GM19025 (cell line): Measurements from ENCODE around the gene GPR152.

Experiments used
- ATAC-seq: cut with Tn5 transposase; IDR thresholded peaks from one replicate; pipeline ENCODE4 v1.9.1; 2021; ENCODE audit warnings: mild to moderate bottlenecking, low read depth, moderate library complexity; ENCODE audit not compliant: unreplicated experiment

The GPR152 gene, protein sequence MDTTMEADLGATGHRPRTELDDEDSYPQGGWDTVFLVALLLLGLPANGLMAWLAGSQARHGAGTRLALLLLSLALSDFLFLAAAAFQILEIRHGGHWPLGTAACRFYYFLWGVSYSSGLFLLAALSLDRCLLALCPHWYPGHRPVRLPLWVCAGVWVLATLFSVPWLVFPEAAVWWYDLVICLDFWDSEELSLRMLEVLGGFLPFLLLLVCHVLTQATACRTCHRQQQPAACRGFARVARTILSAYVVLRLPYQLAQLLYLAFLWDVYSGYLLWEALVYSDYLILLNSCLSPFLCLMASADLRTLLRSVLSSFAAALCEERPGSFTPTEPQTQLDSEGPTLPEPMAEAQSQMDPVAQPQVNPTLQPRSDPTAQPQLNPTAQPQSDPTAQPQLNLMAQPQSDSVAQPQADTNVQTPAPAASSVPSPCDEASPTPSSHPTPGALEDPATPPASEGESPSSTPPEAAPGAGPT

DNA sequence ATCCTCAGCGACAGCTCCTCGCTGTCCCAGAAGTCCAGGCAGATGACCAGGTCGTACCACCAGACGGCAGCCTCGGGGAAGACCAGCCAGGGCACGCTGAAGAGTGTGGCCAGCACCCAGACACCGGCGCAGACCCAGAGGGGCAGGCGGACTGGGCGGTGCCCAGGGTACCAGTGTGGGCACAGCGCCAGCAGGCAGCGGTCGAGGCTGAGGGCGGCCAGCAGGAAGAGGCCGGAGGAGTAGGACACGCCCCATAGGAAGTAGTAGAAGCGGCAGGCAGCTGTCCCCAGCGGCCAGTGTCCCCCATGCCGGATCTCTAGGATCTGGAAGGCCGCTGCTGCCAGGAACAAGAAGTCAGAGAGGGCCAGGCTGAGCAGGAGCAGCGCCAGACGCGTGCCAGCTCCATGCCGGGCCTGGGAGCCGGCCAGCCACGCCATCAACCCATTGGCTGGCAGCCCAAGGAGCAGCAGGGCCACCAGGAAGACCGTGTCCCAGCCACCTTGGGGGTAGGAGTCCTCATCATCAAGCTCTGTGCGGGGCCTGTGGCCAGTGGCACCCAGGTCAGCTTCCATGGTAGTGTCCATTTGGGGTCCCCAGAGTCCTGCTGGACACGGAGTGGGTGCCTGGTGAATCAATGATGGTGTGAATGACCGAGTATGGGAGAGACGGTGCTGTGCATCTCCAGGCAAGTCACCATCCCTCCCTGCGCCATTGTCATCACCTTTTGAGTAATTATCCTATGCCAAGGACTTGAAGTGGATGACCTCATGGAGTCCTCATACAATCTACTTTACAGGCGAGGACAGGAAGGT lies at the start of gene GPR152:
TSS of gene GPR152 (minus strand) at position 589 of the 812 bp plus-strand sequence. CDS start at position 584, 5 bp downstream.
- ATAC-seq = no peak

DNA sequence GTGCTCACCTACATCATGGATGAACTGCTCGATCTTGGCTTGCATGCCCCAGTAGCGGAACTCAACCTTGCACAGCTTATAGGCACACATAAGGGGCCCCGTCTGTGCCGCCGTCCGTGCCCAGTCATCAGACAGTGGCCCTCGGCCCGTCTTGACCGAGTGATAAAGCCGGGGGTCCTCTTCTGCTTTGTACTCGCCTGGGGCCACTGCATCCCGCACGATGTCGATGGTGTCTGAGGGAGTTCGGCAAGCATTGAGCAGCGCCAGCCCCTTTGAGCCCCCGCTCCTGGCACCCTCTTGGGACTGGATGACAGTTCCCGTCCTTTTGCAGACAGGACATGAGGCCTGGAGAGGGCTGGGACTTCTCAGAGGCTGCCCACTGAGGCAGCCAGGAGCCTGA lies 49.3 kb upstream of the GPR152 start:
- ATAC-seq = no peak

DNA sequence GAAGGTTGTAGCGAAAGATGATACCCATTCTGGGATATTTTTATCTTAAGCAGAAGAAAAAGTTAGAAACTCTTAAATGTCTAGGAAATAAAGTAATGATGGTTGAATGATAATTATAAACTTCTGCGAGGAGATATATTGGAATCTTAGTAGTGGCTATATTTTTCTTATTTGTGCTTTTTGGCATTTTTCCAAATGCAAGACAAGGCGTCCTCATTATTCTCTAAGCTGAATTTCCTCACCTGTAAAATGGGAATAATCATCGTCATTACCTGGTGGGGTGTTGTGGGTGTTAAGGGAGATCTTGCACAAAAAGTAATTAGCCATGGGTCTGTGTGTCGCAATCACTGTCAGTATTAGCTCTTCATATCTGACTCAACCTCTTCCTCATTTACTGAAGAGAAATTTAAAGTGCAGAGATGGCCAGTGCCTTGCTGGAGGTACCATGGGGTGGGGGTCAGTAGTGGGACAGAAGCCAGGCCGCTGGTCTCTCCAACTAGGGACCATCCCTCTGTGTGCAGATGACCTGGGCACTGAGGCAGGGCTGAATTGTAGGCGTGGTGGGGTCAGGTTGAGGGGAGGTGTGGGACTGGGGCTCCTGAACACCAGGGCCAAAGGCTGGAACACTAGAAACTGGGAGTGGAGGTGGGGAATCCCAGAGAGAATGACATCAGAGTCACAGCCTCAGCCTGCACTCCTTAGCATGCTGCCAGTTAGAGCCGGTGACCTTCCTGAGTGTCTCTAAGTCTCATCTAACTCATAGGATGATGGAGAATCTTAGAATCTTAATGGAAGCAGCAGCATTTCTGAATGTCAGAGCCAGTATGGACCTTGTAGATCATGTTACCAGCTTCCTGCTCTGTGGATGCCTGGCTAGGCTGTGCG lies 48.5 kb upstream of the GPR152 start:
- ATAC-seq = no peak

DNA sequence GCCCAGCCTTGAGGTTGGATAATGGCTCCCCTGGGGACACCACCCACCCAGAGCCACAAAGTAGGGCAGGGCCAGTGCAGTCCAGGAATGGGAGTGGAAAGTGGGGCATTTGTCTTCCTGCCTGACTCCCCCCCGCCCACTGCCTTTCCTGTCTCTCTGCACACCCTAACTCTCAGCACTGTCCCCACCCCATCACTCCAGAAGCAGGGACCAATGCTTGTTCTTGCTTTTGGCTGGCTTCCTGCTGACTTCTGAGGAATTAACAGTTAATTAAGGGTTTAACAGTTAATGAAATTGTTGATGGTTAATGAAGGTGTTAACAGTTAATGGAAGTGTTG lies 47.9 kb upstream of the GPR152 start:
- no peak for ATAC-seq

DNA sequence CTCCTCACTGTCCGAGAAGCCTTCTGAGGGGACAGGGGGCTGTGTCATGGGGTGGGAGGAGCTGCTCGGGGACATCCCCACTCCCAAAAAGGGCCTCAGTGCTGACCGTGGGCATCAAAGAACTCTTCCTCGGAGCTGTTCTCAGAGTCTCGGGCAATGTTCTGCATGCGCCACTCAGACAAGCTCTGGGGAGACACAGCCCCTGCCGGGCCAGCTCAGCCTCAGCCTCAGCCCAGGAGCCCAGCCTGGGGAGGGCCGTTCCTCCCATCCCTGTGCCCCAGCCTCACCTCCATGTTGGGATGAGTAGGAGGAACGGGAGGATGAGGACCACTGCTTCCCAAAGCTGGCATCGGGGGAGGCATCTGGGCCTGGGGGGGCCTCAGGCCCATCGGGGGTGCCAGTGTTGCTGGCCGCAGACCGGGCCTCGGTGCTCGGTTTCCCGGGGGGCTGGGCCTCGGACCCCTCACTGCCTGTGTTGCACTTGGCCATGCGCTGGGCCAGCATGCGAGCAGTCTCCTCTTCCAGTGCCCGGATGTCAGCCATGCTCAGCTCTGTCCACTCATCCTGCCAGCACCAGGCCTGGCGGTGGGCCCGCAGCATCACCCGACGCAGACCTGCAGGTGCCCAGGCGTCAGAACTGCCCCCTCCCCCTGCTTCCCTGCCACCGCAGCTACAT lies 47.4 kb upstream of the GPR152 start:
- no peak for ATAC-seq

DNA sequence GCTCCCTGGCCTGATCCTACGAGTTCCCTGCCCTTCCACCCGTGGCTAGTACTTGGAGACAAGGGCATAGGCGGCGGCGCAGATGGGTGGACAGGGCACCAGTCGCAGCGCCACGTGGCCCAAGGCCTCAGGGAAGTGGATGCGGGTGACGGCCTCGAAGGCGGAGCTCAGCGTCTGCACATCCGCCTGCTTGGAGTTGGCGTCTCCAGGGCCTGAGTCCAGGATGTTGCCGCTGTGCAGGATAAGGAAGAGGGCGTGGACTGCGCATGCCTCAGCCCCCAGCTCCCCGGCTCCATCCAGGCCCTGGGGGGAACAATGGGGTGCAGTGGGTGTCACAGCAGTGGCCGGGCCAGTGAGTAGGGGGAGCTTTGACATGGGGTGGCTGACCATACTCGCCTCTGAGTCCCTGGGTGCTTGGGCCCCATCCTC lies 46.0 kb upstream of the GPR152 start:
- ATAC-seq = no peak

DNA sequence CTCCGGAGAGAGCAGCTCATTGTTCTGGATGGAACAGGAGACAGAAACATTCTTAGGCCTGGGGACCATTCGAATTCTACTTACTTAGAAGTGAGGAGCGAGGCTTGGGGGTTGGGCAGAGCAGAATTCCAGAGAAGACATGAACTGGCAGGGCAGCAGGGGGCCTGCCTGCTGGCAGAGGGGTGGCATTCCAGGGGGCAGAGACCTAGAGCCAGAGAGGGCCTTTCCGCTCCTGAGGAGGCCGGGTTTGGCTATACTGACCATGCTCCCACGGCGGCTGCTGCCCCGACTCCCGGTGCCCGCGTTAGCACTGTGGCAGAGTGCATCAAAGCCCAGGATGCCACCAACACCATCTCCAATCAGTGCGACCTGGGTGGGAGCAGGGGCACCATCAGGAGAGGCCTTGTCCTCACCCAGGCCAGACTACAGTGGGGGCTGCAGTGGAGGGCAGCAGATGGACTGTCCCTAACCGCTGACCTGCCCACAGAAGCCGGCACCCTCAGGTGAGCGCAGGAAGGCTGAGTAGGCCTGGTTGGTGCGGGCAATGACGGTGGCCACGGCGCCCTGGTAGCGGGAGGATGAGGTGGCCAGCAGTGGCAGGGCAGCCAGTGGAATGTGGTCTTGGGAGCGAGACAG lies 45.2 kb upstream of the GPR152 start:
- no peak for ATAC-seq

DNA sequence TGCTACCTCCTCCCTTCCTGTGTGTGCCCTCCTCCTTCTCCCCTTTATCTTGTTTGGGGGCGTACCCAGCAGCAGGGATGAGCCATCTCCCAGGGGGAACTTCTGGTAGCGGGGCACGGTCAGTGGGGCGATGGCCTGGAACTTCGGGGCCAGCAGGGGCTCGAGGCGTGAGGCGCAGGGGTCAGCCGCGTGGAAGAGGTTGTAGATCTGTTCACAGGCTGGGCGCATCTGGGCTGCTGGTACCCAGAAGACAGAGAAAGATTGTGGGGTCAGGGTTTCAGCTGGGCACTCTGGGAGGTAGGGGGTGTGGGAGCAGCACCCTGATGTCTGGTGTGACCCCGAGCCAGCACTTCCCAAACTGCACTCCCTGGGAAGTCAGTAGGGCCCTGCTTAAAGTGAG lies 43.6 kb upstream of the GPR152 start:
- ATAC-seq = no peak

DNA sequence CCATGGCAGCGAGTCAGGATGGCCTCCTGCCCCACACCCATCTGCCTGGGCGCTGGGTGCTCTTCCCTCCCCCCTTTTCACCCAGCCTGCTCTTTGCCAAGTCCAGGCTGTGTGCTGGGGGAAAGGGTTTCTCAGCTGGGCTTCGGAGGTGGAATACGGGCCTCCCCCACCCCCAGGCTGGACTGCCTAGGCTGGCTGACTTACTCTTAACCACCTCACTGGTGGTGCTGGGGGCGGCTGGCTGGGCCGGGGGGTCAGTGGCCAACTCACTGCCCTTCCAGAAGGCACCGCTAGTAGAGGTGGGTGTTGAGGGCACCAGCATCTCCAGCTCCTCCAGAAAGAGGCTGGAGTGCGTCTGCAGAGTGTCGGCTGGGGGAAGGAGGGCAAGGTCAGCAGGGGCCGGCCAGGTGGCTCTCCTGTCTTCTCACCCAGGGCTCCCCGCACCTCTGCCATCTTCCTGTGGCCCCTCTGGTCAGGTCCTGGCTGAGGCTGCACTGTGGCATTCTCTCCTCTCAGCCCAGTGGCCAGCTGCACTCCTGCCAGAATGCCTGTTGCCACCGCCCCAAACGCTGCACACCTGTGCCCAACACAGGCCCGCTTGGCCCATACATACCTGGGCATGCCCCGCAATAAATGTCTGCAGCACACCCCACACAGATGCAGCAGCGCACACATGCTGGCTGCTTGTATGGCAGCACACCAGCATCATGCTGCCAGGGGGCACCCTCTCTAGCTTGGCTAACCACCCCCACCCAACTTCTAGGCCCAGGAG lies 42.9 kb upstream of the GPR152 start:
- no peak for ATAC-seq

DNA sequence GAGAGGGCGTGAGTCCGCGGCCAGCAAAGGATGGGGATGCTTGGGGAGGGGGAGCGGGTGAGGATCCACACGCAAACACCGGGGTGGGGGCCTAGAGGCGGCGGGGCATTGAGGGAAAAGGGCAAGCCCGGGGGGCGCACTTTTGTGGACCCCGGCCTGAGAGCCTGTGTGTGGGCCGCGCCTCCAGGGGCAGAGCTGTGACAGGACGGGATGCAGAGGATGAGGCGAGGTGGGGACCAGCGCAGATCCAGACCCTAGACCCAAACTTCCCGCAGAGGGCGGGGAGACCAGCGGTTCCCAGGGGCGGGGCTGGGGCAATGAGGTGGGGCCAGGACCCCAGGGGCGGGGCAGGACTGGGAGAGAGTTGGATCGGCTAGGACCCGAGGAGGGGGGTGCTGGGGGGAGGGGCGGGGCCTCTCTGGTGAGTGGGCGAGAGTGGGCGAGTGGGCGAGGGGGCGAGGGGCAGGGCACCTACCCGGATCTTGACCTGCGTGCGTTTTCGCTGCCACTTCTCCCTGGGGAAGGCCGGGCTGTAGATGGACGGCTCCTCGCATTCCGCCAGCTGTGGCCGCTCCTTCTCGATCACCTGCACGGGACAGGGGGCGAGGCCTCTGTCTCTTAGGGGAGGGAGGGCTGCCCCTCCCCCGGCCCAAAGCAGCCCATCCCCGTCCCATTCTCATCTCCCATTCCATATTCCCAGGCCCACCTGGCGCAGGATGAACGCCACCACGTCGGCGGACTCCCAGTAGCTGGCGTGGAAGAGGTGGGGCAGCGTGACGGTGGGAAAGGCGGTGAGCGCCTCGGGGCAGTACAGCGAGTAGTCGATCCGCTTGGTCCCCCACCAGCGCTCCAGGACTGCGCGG lies 42.1 kb upstream of the GPR152 start:
- ATAC-seq = no peak

DNA sequence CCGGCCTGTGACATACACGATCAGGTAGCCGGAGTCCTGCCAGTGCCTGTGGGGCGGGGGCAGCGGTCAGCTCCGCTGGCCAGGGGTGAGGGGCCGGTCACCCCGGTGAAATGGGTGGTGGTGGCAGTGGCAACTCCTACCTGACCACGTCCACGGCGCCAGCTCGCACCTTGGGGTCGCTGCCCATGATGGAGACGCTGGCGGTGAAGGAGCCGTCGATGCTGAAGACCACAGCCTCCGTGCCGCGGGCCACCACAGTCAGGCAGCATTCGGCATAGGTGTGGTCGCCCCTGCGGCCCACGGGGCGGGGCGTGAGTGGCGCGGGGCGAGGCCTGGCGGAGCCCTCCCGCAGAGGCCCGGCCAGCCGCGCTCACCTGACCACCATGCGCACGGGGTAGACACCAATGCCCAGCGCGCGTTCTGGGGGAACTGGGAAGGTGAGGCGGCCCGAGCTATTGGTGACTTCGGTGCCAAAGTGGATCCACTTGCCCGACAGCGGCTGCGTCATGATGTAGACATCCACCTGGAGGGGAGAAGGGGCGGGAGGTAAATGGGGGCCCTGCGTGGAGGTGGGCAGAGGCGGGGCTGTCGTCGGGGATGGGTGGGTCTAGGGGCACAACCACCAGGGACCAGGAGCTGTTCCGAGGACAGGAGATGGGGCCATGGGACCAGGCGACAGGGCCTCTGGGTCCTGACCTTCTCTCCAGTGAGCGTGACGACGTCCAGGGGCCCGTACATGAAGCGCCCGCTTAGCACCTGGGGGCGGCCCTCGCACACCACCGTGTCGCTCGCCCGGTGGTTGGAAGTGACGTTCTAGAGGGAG lies 41.2 kb upstream of the GPR152 start:
- no peak for ATAC-seq

DNA sequence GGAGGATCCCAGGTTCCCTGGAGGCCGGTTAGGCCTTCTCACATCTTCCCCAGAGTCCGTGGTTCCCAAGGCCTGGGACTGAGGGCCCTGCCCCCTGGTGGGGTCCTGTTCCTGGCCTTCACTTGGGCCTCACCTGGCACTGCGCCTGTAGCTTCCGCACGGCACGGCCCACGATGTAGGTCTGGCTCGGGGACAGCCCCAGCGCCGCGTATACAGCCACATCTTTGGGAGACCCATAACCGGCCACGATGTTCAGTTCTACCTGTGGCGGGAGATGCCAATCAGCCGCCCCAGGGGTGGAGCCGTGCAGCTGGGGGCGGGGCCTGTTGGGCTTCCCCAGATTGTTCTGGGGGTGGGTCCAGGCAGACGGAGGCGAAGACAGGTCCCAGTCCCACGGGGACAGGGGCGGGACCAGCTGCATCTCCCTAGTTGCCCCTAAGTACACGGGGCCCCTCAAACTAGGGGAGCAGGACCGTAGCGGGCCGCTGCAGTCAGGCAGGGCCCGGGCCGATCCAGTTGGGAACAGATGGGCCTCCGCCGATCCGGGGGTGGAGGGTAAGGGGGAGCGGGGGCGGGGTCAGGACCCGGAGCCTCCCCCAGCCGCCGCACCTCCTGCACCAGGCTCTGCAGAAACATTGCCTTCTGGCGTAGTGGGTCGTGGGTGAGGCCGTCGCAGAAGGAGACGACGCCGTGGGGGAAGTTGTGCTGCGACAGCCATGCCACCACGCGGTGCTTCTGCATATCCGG lies 40.4 kb upstream of the GPR152 start:
- ATAC-seq = no peak

DNA sequence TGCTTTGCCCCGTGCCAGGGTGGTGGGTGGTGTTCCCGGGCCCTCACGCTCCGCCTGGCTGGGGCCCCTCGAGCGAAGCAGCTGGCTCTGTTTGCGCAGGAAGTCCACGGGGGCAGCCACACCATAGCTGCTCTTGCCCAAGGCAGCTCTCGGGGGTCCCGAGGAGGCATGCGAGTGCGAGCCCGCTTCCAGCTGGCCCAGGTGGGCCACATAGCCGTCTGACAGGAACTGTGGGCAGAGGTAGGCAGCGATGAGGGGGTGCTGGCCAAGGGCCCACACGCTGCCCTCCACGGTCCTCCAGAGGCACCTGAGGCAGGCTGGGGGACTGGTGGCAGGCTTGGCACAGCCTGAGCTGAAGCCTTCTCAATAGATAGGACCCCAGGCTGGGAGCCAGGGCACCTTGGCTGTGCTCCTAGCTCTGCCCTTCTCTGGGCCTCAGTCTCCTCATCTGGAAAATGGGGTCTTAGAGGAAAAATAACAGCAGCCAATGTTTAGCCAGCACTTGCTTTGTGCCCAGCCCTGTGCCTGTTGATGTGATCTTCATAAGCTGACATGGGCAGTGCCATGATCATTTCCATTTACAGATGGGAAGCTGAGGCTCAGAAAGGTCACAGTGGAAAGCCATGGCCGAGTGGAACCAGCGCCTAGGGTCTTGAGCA lies 39.7 kb upstream of the GPR152 start:
- ATAC-seq = no peak

DNA sequence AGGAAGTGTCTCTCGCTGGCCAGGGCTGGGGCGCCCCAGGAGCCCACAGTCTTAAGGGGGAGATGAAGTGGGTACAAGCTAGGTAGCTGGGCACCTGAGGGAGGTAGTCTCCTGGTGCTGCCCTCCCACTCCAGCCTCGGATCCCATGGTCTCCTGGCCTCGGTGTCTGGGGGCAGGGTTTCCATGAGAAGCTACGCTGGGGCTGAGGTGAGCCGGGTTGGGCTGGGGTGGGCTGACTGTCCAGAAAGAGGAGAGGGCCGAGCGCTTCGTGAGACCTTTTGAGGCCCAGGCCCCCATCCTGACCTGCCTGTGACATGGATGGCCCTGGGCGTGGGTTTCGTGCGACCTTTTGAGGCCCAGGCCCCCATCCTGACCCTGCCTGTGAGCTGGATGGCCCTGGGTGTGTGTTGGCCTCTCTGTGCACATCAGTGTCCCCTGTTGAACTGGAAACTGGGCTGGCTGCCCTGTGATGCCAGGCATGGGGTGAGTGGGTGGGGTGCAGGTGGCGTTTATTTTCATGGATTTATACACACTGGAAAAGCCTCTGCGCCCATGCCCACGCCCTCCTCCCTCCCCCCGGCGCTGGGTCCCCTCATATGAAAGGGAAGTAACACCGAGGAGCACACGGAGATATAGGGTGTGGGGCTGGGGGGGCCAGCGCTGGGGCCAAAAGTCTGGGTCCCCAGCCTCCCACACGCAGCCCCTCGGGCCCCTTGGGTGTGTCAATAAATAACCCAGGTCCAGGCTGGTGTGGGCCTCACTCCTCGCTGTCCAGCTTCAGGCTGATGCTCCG lies 38.9 kb upstream of the GPR152 start:
- no peak for ATAC-seq

DNA sequence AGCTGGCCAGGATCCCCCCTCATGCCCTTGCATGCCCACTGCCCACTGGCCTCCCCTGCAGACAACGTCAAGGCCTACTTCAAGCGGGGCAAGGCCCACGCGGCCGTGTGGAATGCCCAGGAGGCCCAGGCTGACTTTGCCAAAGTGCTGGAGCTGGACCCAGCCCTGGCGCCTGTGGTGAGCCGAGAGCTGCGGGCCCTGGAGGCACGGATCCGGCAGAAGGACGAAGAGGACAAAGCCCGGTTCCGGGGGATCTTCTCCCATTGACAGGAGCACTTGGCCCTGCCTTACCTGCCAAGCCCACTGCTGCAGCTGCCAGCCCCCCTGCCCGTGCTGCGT lies 38.2 kb upstream of the GPR152 start:
- no peak for ATAC-seq
